ENCODE data around the gene APOC3.
"Not testable (repeated sequence)": the region's sequence is repeated elsewhere in the genome, so short reads cannot be mapped to it uniquely, and the experiment has no call there.

Gene APOC3

GRCh38 chr11:116831790-116832349 lies 2.2 kb downstream of the APOC3 start:
- DNase-seq (ENCODE audit: low read depth): no peak

- DNase-seq (ENCODE audit: low read depth): no peak
These were observed 2.9 kb downstream of the APOC3 start for GRCh38 chr11:116832350-116833290.

DNA sequence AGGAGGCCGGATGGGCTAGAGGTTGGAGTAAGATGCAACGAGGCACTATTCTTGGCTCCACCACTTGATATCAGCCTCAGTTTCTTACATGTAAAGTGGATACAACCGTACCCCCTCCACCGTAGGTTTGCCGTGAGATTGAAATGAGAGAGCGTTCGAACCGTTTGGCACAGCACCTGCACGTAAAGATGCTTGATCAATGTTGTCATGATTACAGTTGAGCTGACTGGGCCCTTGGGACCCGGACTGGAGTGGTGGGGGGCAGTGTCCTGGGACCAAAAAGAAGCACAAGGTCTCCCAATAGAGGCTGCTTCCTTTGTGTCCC lies 3.7 kb downstream of the APOC3 start:
- DNase-seq (ENCODE audit: low read depth): no peak

DNA sequence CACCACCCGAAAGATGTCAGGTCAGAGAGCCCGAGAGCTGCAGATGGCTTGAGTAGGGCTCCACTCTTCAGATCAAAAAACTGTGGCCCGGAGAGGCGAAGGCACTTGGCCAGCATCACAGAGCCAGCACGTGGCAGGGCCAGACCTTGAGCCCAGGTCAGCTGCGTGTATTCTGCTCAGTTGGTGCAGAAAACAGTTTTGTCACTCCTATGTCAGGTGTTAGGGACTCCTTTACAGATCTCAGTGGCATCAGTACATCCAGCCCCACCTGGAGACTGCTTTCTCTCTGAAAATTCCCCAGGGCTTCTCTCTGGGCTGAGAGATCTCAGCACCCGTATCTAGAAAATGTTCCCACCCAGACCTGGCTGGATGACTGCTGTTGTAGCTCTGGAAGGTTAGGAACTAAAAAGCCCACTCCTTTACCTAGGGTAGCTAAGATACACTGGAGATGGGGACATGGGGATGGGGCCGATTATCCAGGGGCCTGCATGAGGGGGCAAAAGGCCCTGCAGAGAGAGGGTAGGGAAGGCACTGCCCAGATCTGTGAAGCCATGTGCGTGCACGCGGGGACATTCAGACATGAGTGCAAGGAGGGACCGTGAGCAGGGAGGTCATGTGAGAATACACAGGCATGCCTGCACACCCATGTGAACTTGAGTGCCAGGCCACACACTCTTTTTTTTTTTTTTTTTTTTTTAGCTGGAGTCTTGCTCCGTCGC lies 4.3 kb downstream of the APOC3 start:
- no peak for DNase-seq (ENCODE audit: low read depth)

- DNase-seq (ENCODE audit: low read depth): not testable (repeated sequence)
These were observed 4.9 kb downstream of the APOC3 start for GRCh38 chr11:116834535-116835041.

GRCh38 chr11:116835042-116835772 lies 5.5 kb downstream of the APOC3 start:
- DNase-seq (ENCODE audit: low read depth): no peak

- peak; percentile 51 for DNase-seq (ENCODE audit: low read depth)
These were observed 6.3 kb downstream of the APOC3 start for GRCh38 chr11:116835791-116836631.

- no peak for DNase-seq (ENCODE audit: low read depth)
These were observed 6.9 kb downstream of the APOC3 start for GRCh38 chr11:116836632-116836991.

GRCh38 chr11:116837231-116838091 lies 7.8 kb downstream of the APOC3 start, which contains the start of gene APOA1:
Gene APOA1, minus strand, starts transcription at chr11:116837622. Its CDS starts 235 bp downstream, at chr11:116837387.
- DNase-seq (ENCODE audit: low read depth): no peak

- no peak for DNase-seq (ENCODE audit: low read depth)
These were observed 8.8 kb downstream of the APOC3 start for GRCh38 chr11:116838321-116839084.

- DNase-seq (ENCODE audit: low read depth): no peak
These were observed 10.6 kb downstream of the APOC3 start for GRCh38 chr11:116840224-116840745.

DNA sequence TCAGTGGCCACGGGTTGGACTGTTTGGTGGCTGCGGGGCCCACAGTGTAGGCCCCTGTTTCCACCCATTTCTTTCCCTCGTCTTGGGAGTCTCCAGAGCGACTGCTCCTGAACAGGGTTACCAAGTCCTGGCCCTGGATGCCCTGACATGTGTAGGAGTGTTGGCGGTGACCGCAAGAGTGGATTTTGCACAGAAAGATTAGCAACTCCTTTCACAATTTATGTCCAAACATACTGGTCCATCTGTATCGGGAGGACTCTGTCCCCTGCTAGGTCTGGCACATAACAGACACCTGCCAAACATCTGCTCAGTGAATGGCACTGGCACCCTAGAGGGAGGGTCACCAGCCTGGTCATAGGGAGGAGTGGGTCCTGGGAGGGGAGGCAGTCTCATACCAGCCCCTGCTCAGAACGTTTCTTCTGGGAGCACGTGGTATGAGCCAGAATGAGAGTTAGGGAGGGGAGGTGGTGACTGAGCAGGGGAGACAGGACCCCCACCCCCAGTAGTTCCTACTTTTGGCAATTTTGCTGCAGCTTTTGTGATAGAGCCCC lies 11.1 kb downstream of the APOC3 start:
- no peak for DNase-seq (ENCODE audit: low read depth)

DNA sequence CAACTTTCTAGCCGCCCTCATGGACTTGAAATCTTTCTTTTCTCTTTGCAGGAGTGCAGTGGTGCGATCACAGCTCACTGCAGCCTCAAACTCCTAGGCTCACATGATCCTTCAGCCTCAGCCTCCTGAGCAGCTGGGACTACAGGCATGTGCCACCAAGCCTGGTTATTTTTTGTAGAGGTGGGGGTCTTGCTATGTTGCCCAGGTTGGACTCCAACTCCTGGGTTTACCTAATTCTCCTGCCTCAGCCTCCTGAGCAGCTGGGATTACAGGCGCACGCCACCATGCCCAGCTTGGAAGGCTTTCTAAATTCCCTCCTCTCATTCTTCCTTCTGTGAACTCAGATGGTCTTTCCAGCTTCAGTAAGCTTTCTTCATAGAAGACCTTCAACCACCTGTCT lies 12.4 kb downstream of the APOC3 start:
- no peak for DNase-seq (ENCODE audit: low read depth)

- DNase-seq (ENCODE audit: low read depth): no peak
These were observed 13.2 kb downstream of the APOC3 start for GRCh38 chr11:116842909-116843308.

DNA sequence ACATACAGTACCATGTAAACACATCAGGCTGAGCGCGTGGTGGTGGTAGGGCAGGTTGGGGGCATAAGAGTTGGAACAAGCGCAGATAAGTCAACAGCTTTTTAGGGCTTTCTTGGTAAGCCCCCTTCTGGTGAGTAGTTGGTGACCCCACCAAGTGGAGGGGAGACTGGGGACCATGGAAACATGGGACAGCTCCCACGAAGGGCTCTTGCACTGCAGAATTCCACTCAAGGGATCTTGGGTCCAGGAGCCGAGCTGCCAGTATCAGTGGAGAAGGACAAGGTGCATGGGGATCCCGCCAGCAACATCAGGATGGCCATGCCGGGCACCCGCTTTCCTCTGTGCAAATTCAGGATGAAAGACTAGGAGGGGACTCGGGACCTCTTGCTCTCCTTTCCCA lies 14.0 kb downstream of the APOC3 start:
- DNase-seq (ENCODE audit: low read depth): no peak

- no peak for DNase-seq (ENCODE audit: low read depth)
These were observed 15.0 kb downstream of the APOC3 start for GRCh38 chr11:116844722-116845121.

- DNase-seq (ENCODE audit: low read depth): no peak
These were observed 17.9 kb downstream of the APOC3 start for GRCh38 chr11:116847612-116848011.

GRCh38 chr11:116849060-116849459 lies 19.4 kb downstream of the APOC3 start:
- DNase-seq (ENCODE audit: low read depth): no peak

DNA sequence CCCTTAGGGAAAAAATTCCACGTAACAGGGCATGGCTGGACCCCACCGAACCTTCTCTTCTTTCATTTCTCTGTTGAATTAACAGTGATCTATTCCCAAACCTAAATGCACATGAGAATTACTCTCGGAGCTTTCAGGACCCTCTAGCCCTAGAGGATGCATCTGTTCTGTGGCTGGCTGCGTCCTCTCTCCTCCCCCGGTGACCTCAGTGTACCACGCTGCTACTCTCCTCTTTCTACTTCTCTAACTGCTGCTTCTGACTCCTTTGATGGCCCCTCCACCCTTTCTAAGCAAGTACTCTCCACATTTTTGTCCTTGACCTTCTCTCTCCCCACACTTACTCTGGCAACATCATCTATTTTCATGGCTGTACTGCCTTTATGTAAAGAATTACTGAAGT lies 19.8 kb downstream of the APOC3 start:
- DNase-seq (ENCODE audit: low read depth): no peak

Data from activated gamma-delta T cell treated with anti-CD3 and anti-CD28 coated beads, Interleukin-2, amount 50 U/mL, for 16 hours (primary cell).